H9 (cell line): ENCODE results near the gene RAB19. TPM values are rescaled to one million over a fixed set of nuclear protein-coding genes. Genes with fewer than 3 reads are reported as not detected.
A peak's percentile ranks its signal among the peaks of the same experiment; 100 is the strongest.

Source experiments
- DNase-seq: peaks from one replicate; pipeline ENCODE4 v3.0.0-alpha.2; 2017
- H2AFZ ChIP-seq: one replicate; pipeline ENCODE4 v1.6.1; 2013; ENCODE audit warnings: mild to moderate bottlenecking, low read length, control low read depth, moderate library complexity
- H2AK5ac ChIP-seq: 2 replicates; pipeline ENCODE4 v1.6.1; 2013; ENCODE audit warnings: low read length, control low read depth, mixed read lengths; ENCODE audit not compliant: insufficient read length
- H2BK120ac ChIP-seq: one replicate; pipeline ENCODE4 v1.6.1; 2013; ENCODE audit warnings: low read depth, mild to moderate bottlenecking, low read length, control low read depth, inconsistent platforms; ENCODE audit not compliant: poor library complexity, severe bottlenecking
- H2BK12ac ChIP-seq: 2 replicates; pipeline ENCODE4 v1.6.1; 2013; ENCODE audit warnings: low read length, control low read depth, mixed read lengths, low read depth; ENCODE audit not compliant: insufficient read length
- H2BK15ac ChIP-seq: 2 replicates; pipeline ENCODE4 v1.6.1; 2013; ENCODE audit warnings: low read depth, low read length, control low read depth
- H2BK20ac ChIP-seq: one replicate; pipeline ENCODE4 v1.6.1; 2013; ENCODE audit warnings: low read depth, mild to moderate bottlenecking, low read length, control low read depth, inconsistent platforms; ENCODE audit not compliant: poor library complexity, severe bottlenecking
- H2BK5ac ChIP-seq: 2 replicates; pipeline ENCODE4 v1.6.1; 2013; ENCODE audit warnings: low read length, control low read depth, mixed read lengths; ENCODE audit not compliant: insufficient read length
- H3K14ac ChIP-seq: 2 replicates; pipeline ENCODE4 v1.6.1; 2013; ENCODE audit warnings: low read length, control low read depth; ENCODE audit not compliant: insufficient read depth
- H3K18ac ChIP-seq: 2 replicates; pipeline ENCODE4 v1.6.1; 2013; ENCODE audit warnings: low read depth, mild to moderate bottlenecking, mixed read lengths, low read length, control low read depth; ENCODE audit not compliant: insufficient read length
- H3K23ac ChIP-seq: 2 replicates; pipeline ENCODE4 v1.6.1; 2013; ENCODE audit warnings: low read length, control low read depth, mixed read lengths, low read depth; ENCODE audit not compliant: insufficient read length
- H3K23me2 ChIP-seq: 2 replicates; pipeline ENCODE4 v1.6.1; 2013; ENCODE audit warnings: low read depth, mild to moderate bottlenecking, mixed read lengths, low read length, control low read depth; ENCODE audit not compliant: insufficient read length, poor library complexity, severe bottlenecking
- H3K27ac ChIP-seq: 2 replicates; pipeline ENCODE4 v1.5.1; 2013; ENCODE audit warnings: low read length, control low read depth, mixed read lengths, low read depth; ENCODE audit not compliant: insufficient read length
- H3K27me3 ChIP-seq: 2 replicates; pipeline ENCODE4 v1.6.1; 2013; ENCODE audit warnings: low read length, control low read depth, inconsistent platforms; ENCODE audit not compliant: insufficient read depth
- H3K4ac ChIP-seq: 2 replicates; pipeline ENCODE4 v1.6.1; 2013; ENCODE audit warnings: low read depth, mild to moderate bottlenecking, control low read depth, inconsistent platforms, low read length, moderate library complexity
- H3K4me1 ChIP-seq: 2 replicates; pipeline ENCODE4 v1.6.1; 2013; ENCODE audit warnings: low read length, control low read depth, inconsistent platforms; ENCODE audit not compliant: insufficient read depth
- H3K4me2 ChIP-seq: 2 replicates; pipeline ENCODE4 v1.6.1; 2013; ENCODE audit warnings: low read length, control low read depth, mixed read lengths; ENCODE audit not compliant: insufficient read length, insufficient read depth
- H3K56ac ChIP-seq: 2 replicates; pipeline ENCODE4 v1.6.1; 2013; ENCODE audit warnings: low read depth, mild to moderate bottlenecking, mixed read lengths, low read length, control low read depth; ENCODE audit not compliant: insufficient read length
- H3K79me1 ChIP-seq: 2 replicates; pipeline ENCODE4 v1.6.1; 2013; ENCODE audit warnings: low read depth, mild to moderate bottlenecking, moderate library complexity, low read length, control low read depth, inconsistent platforms; ENCODE audit not compliant: insufficient read depth, poor library complexity, severe bottlenecking
- H3K79me2 ChIP-seq: 2 replicates; pipeline ENCODE4 v1.6.1; 2013; ENCODE audit warnings: low read length, control low read depth, inconsistent platforms; ENCODE audit not compliant: insufficient read depth
- H3K9ac ChIP-seq: 2 replicates; pipeline ENCODE4 v1.6.1; 2013; ENCODE audit warnings: low read length, control low read depth, mixed read lengths; ENCODE audit not compliant: insufficient read length; ENCODE audit errors: extremely low read depth
- H3K9me3 ChIP-seq: one replicate; pipeline ENCODE4 v1.6.1; 2013; ENCODE audit warnings: low read depth, low read length, inconsistent platforms; ENCODE audit not compliant: control insufficient read depth
- H3T11ph ChIP-seq: one replicate; pipeline ENCODE4 v1.6.1; 2013; ENCODE audit warnings: mild to moderate bottlenecking, low read length, control low read depth, inconsistent platforms
- H4K20me1 ChIP-seq: one replicate; pipeline ENCODE4 v1.6.1; 2013; ENCODE audit not compliant: control insufficient read depth, insufficient read length, insufficient read depth
- H4K5ac ChIP-seq: 2 replicates; pipeline ENCODE4 v1.6.1; 2013; ENCODE audit warnings: low read depth, mild to moderate bottlenecking, mixed read lengths, low read length, control low read depth; ENCODE audit not compliant: insufficient read length
- H4K8ac ChIP-seq: replicated peaks from 2 replicates; pipeline ENCODE4 v1.6.1; 2013; ENCODE audit warnings: low read length, control low read depth, mixed read lengths, low read depth; ENCODE audit not compliant: insufficient read length
- H4K91ac ChIP-seq: 2 replicates; pipeline ENCODE4 v1.6.1; 2013; ENCODE audit warnings: low read depth, mild to moderate bottlenecking, moderate library complexity, mixed read lengths, low read length, control low read depth; ENCODE audit not compliant: insufficient read length
- H3K27ac Mint-ChIP-seq, 3 experiments: 2 replicates in 2 of 3; 3 replicates in 1 of 3; pipeline ENCODE4 v1.8.0; 2020 to 2021; ENCODE audit warnings: mixed read lengths in 3 of 3, mild to moderate bottlenecking in 1 of 3, moderate library complexity in 1 of 3
- H3K27me3 Mint-ChIP-seq: 2 replicates; pipeline ENCODE4 v1.8.0; 2021; ENCODE audit warnings: low read depth, mild to moderate bottlenecking, moderate library complexity, mixed read lengths
- H3K36me3 Mint-ChIP-seq, 3 experiments: 2 replicates in 2 of 3; 3 replicates in 1 of 3; pipeline ENCODE4 v1.8.0; 2020 to 2021; ENCODE audit warnings: low read depth in 3 of 3, mixed read lengths in 3 of 3; ENCODE audit not compliant: insufficient read depth in 1 of 3
- H3K4me1 Mint-ChIP-seq, 2 experiments: 2 replicates each; pipeline ENCODE4 v1.8.0; 2020; ENCODE audit warnings: mixed read lengths in 2 of 2
- H3K4me3 Mint-ChIP-seq, 2 experiments: 2 replicates in 1 of 2; 3 replicates in 1 of 2; pipeline ENCODE4 v1.8.0; 2020 to 2021; ENCODE audit warnings: mild to moderate bottlenecking in 2 of 2, mixed read lengths in 2 of 2, moderate library complexity in 1 of 2
- H3K9me3 Mint-ChIP-seq, 2 experiments: 2 replicates in 1 of 2; 3 replicates in 1 of 2; pipeline ENCODE4 v1.8.0; 2020; ENCODE audit warnings: mild to moderate bottlenecking in 2 of 2, mixed read lengths in 2 of 2, moderate library complexity in 1 of 2
- CTCF ChIP-seq: fragments of 200-600 bp; sonication (generic); conservative IDR thresholded peaks from 3 replicates; pipeline ENCODE4 v1.8.0; 2021; ENCODE audit warnings: antibody characterized with exemption, mild to moderate bottlenecking
- WGBS: extraction: QIAGEN DNeasy Blood & Tissue Kit; methylation state at CpG from one replicate; pipeline ENCODE4 v1.1.7; 2013; ENCODE audit warnings: missing lambda C conversion rate, low lambda C conversion rate, mixed read lengths; ENCODE audit not compliant: insufficient read length; ENCODE audit errors: extremely low coverage; 5-methylcytosine and 5-hydroxymethylcytosine counted together
- total RNA-seq: library from RNA; stranded (reverse); gene quantifications from 2 replicates; pipeline ENCODE4 v1.2.1, GENCODE V29; 2021

RAB19 gene
- total RNA-seq, 1 experiment from 2014 or later: 15.1 TPM

GRCh38 chr7:140398821-140399220, 5.0 kb upstream of the RAB19 start:
- H4K5ac ChIP-seq: no peak overlapping the region
- H4K20me1 ChIP-seq: no peaks in the 10 kb centered on the region
- H3K56ac ChIP-seq: no peak overlapping the region
- H2AFZ ChIP-seq: no peak overlapping the region
- no peak overlapping the region for H4K8ac ChIP-seq
- peaks cover 3% of the 10 kb centered on the region for H3K79me1 ChIP-seq
- no peak overlapping the region for H2BK5ac ChIP-seq
- no peak overlapping the region for H2AK5ac ChIP-seq
- no peak overlapping the region; a peak in 1 of 7 replicates for H3K27ac Mint-ChIP-seq
- TF ChIP-seq CTCF: no peak
- H3K4me3 Mint-ChIP-seq: peak overlapping the region; percentile 81 to 92
- no peak overlapping the region for H3K14ac ChIP-seq
- no peak overlapping the region for H2BK12ac ChIP-seq
- no peak overlapping the region for H2BK120ac ChIP-seq
- H3K27me3 ChIP-seq: no peaks in the 10 kb centered on the region
- peaks cover 0 to 3% (median 0%) of the 10 kb centered on the region in 3 experiments; a peak in 2 of 7 replicates for H3K36me3 Mint-ChIP-seq
- H3K4me1 Mint-ChIP-seq: peaks cover 12 to 27% of the 10 kb centered on the region in 2 experiments
- no peaks in the 10 kb centered on the region for H3K27me3 Mint-ChIP-seq
- no peak overlapping the region for H3K23ac ChIP-seq
- no peak overlapping the region for H2BK15ac ChIP-seq
- H4K91ac ChIP-seq: no peak overlapping the region
- no peak overlapping the region for H3T11ph ChIP-seq
- DNase-seq: no peak
- H3K9me3 ChIP-seq: no peaks in the 10 kb centered on the region
- no peak overlapping the region for H3K9ac ChIP-seq
- H3K18ac ChIP-seq: no peak overlapping the region
- H2BK20ac ChIP-seq: no peak overlapping the region
- no peak overlapping the region for H3K27ac ChIP-seq
- no CpG with 5 or more reads among the region's 10 CpGs for WGBS
- H3K9me3 Mint-ChIP-seq: no peaks in the 10 kb centered on the region
- peaks cover 11% of the 10 kb centered on the region; the same call in 1 of the 2 replicates for H3K79me2 ChIP-seq
- no peak overlapping the region for H3K4ac ChIP-seq
- no peaks in the 10 kb centered on the region for H3K23me2 ChIP-seq
- no peak overlapping the region for H3K4me2 ChIP-seq
- H3K4me1 ChIP-seq: no peaks in the 10 kb centered on the region; the same call in 1 of the 2 replicates
